T-helper 1 cell treated with Interleukin-12 subunit alpha and Interleukin-12 subunit beta and Interleukin-4 antibody, amounts not matched to agents 30 μg/mL and 1 μg/mL, for 36 hours (primary cell): ENCODE data around the gene LASP1.
A peak's percentile ranks its signal among the peaks of the same experiment; 100 is the strongest.
"Not testable (repeated sequence)": the region's sequence is repeated elsewhere in the genome, so short reads cannot be mapped to it uniquely, and the experiment has no call there.

Experiments
- H3K27ac Mint-ChIP-seq: one replicate; pipeline ENCODE4 v1.8.0; 2021; ENCODE audit warnings: mild to moderate bottlenecking, mixed read lengths
- H3K27me3 Mint-ChIP-seq: one replicate; pipeline ENCODE4 v1.8.0; 2021; ENCODE audit warnings: low read depth, mixed read lengths
- H3K36me3 Mint-ChIP-seq: one replicate; pipeline ENCODE4 v1.8.0; 2021; ENCODE audit warnings: low read depth, mixed read lengths
- H3K4me1 Mint-ChIP-seq: one replicate; pipeline ENCODE4 v1.8.0; 2021; ENCODE audit warnings: low read depth, mixed read lengths
- H3K4me3 Mint-ChIP-seq: one replicate; pipeline ENCODE4 v1.8.0; 2021; ENCODE audit warnings: mild to moderate bottlenecking, moderate library complexity, mixed read lengths
- H3K9me3 Mint-ChIP-seq: one replicate; pipeline ENCODE4 v1.8.0; 2021; ENCODE audit warnings: mixed read lengths

Gene LASP1

GRCh38 chr17:38918129-38918913, 48.5 kb downstream of the LASP1 start:
- no peak overlapping the region for H3K27ac Mint-ChIP-seq
- H3K4me3 Mint-ChIP-seq, result no peak overlapping the region
- peaks cover 29% of the 10 kb centered on the region for H3K36me3 Mint-ChIP-seq
- H3K4me1 Mint-ChIP-seq, result peaks cover 8% of the 10 kb centered on the region
- H3K9me3 Mint-ChIP-seq, result no peaks in the 10 kb centered on the region
- no peaks in the 10 kb centered on the region for H3K27me3 Mint-ChIP-seq

DNA sequence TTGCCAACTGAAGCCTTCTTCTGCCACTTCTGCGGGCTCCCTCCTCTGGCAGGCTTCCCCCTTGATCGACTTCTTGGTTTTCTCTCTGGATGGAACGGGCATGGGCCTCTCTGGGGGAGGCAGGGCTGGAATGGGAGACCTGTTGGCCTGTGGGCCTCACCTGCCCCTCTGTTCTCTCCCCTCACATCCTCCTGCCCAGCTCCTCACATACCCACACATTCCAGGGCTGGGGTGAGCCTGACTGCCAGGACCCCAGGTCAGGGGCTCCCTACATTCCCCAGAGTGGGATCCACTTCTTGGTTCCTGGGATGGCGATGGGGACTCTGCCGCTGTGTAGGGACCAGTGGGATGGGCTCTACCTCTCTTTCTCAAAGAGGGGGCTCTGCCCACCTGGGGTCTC, 49.1 kb downstream of the LASP1 start:
- Mint-ChIP-seq H3K27ac (no peak overlapping the region), H3K9me3 (no peaks in the 10 kb centered on the region), H3K36me3 (peaks cover 29% of the 10 kb centered on the region)

GRCh38 chr17:38919316-38920078, 49.6 kb downstream of the LASP1 start:
- H3K4me1 Mint-ChIP-seq, result peaks cover 8% of the 10 kb centered on the region
- H3K27ac Mint-ChIP-seq, result no peak overlapping the region
- no peak overlapping the region for H3K4me3 Mint-ChIP-seq
- H3K9me3 Mint-ChIP-seq, result no peaks in the 10 kb centered on the region
- H3K36me3 Mint-ChIP-seq, result peaks cover 24% of the 10 kb centered on the region
- H3K27me3 Mint-ChIP-seq, result no peaks in the 10 kb centered on the region

More for the DNA sequence above, 49.1 kb downstream of the LASP1 start:
- Mint-ChIP-seq H3K4me3 (no peak overlapping the region), H3K4me1 (peaks cover 8% of the 10 kb centered on the region), H3K27me3 (no peaks in the 10 kb centered on the region)

DNA sequence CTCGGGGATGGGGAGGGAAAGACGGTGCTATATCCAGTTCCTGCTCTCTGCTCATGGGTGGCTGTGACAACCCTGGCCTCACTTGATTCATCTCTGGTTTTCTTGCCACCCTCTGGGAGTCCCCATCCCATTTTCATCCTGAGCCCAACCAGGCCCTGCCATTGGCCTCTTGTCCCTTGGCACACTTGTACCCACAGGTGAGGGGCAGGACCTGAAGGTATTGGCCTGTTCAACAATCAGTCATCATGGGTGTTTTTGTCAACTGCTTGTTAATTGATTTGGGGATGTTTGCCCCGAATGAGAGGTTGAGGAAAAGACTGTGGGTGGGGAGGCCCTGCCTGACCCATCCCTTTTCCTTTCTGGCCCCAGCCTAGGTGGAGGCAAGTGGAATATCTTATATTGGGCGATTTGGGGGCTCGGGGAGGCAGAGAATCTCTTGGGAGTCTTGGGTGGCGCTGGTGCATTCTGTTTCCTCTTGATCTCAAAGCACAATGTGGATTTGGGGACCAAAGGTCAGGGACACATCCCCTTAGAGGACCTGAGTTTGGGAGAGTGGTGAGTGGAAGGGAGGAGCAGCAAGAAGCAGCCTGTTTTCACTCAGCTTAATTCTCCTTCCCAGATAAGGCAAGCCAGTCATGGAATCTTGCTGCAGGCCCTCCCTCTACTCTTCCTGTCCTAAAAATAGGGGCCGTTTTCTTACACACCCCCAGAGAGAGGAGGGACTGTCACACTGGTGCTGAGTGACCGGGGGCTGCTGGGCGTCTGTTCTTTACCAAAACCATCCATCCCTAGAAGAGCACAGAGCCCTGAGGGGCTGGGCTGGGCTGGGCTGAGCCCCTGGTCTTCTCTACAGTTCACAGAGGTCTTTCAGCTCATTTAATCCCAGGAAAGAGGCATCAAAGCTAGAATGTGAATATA, 50.8 kb downstream of the LASP1 start:
- Mint-ChIP-seq H3K27ac (no peak overlapping the region), H3K9me3 (no peaks in the 10 kb centered on the region), H3K36me3 (peaks cover 24% of the 10 kb centered on the region), H3K4me3 (no peak overlapping the region), H3K4me1 (peaks cover 15% of the 10 kb centered on the region), H3K27me3 (no peaks in the 10 kb centered on the region)

GRCh38 chr17:38921756-38922411, 52.0 kb downstream of the LASP1 start:
- Mint-ChIP-seq H3K27me3 (no peaks in the 10 kb centered on the region), H3K4me1 (peaks cover 22% of the 10 kb centered on the region), H3K4me3 (no peak overlapping the region), H3K9me3 (no peaks in the 10 kb centered on the region), H3K27ac (peak overlapping the region; percentile 15), H3K36me3 (peaks cover 20% of the 10 kb centered on the region)

DNA sequence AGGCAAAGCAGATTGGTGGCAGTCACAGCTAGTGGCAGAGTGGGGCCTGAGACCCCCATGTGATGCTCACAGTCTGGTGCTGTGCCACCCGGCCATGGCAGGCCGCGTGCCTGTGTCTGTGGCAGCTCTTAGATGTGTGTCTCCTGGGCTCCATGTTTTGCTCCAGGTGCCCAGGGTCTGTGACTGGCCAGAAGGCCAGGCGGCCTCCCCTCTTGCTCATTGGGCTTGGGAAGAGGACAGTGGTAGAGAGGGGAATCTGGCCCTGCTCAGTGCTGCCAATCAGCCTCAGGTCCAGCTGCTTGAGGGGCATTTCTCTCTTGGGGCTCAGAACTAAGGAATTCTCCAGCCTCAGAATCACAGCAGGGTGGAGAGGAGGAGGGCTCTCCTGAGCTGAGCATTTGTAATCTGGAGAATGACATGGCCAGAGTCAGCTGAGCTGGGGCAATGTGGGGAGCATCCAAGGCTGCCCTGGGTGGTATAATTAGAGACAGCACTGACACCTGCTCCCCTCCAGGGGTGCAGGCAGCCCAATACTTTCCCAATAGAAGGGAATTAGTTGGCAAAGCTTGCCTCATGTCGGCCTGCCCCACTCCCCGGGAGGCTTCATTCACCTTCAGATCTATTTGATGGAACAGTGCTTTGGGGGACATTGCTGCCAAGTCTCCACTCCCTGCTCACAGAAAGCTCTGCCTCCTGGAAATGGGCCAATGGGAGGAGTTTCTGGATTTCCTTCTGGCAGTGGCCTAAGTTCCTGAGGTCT, 52.9 kb downstream of the LASP1 start:
- H3K9me3 Mint-ChIP-seq, result no peaks in the 10 kb centered on the region
- H3K4me1 Mint-ChIP-seq, result peaks cover 22% of the 10 kb centered on the region
- no peak overlapping the region for H3K4me3 Mint-ChIP-seq
- no peaks in the 10 kb centered on the region for H3K27me3 Mint-ChIP-seq
- H3K36me3 Mint-ChIP-seq, result peaks cover 16% of the 10 kb centered on the region
- H3K27ac Mint-ChIP-seq, result no peak overlapping the region

DNA sequence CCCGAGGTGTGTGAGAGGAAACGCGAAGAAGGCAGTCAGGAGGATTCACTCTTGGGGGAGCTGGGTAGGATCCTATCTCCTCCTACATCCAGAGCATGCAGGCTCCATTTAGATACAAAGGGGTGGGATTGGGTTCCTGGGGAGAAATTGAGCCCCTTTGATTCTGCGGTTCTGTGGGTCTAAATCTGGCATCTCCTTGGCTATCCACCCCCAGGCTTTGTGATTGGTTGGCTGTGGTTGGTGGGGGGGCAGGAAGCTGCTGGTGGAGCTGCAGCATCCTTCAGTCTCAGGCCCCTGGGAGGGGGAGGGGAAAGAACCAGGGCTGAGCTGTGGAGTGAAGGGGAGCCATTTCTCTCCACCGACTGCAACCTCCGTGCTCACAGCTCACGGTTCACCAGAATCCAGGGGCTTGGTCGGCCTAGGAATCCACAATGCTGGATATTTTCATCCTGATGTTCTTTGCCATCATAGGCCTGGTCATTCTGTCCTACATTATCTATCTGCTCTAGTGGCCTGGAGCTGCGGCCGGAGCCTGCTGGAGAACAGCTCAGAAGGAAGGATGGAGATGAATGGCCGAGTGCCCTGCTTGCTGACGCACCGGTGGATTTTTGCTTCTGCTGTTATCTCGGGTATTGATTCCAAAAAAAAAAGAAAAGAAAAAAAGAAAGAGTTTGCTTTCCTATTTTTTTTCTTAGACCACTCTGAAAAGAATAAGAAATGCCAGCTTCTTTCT, 55.6 kb downstream of the LASP1 start, which contains the start of gene LASP1NB:
Gene LASP1NB (plus strand): TSS at position 352 of the 733 bp plus-strand sequence.
- peaks cover 4% of the 10 kb centered on the region for H3K36me3 Mint-ChIP-seq
- H3K4me3 Mint-ChIP-seq, result no peak within 1 kb of the TSS
- H3K4me1 Mint-ChIP-seq, result peaks cover 22% of the 10 kb centered on the region
- H3K27me3 Mint-ChIP-seq, result no peaks in the 10 kb centered on the region
- H3K27ac Mint-ChIP-seq, result peak within 1 kb of the TSS; percentile 34
- no peaks in the 10 kb centered on the region for H3K9me3 Mint-ChIP-seq

DNA sequence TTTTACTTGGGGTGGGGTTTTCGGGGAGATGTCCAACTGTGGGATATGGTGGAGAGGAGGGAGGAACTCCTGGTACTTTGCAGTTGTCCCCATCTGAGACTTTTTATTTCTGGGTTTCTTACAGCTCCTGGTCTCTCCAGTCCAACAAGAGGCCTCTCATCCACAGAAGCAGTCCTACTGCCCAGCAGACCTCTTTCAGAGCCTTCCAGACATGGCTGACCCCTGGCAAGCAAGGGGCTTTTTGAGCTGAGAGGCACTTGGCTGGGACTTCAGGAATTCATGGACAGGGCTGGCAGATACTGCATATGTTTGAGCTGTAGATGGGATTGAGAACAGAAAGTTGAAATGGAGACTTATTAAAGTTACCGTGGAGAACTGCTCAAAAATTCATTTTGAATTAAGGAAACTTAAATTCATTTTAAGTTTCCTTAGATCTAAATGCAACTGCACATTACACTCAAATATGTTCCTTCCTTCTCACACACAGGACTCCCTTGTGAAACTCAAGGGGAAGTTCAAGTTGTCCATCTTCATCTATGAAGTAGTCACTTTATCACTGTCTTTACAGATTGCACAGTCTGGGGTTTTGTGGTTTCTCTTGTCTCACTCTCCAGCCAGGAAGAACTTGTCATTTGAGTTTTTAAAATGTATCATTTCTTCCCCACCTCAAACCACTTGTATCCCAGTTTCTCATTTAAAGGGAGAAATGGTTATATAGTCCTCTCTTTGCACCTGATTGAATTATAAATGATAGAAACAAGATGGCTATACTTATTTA, 56.6 kb downstream of the LASP1 start:
- peak overlapping the region; percentile 18 for H3K4me3 Mint-ChIP-seq
- H3K36me3 Mint-ChIP-seq, result peaks cover 1% of the 10 kb centered on the region
- H3K4me1 Mint-ChIP-seq, result peaks cover 22% of the 10 kb centered on the region
- no peaks in the 10 kb centered on the region for H3K9me3 Mint-ChIP-seq
- H3K27ac Mint-ChIP-seq, result peak overlapping the region; percentile 27
- no peaks in the 10 kb centered on the region for H3K27me3 Mint-ChIP-seq

DNA sequence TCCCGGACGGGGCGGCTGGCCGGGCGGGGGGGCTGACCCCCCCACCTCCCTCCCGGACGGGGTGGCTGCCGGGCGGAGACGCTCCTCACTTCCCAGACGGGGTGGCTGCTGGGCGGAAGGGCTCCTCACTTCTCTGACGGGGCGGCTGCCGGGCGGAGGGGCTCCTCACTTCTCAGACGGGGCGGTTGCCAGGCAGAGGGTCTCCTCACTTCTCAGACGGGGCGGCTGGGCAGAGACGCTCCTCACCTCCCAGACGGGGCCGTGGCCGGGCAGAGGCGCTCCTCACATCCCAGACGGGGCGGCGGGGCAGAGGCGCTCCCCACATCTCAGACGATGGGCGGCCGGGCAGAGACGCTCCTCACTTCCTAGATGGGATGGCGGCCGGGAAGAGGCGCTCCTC, 60.9 kb downstream of the LASP1 start:
- Mint-ChIP-seq H3K27me3 (peaks cover 20% of the 10 kb centered on the region), H3K4me1 (peaks cover 13% of the 10 kb centered on the region)
- H3K27ac Mint-ChIP-seq, H3K9me3 Mint-ChIP-seq, H3K4me3 Mint-ChIP-seq, H3K36me3 Mint-ChIP-seq: not testable (repeated sequence)

GRCh38 chr17:38933962-38934361, 64.1 kb downstream of the LASP1 start:
- H3K36me3 Mint-ChIP-seq, H3K9me3 Mint-ChIP-seq, H3K27ac Mint-ChIP-seq, H3K4me1 Mint-ChIP-seq, H3K4me3 Mint-ChIP-seq: not testable (repeated sequence)
- peaks cover 32% of the 10 kb centered on the region for H3K27me3 Mint-ChIP-seq

- Mint-ChIP-seq H3K27ac (no peak overlapping the region), H3K4me1 (no peaks in the 10 kb centered on the region), H3K36me3 (no peaks in the 10 kb centered on the region), H3K27me3 (peaks cover 18% of the 10 kb centered on the region), H3K4me3 (no peak overlapping the region), H3K9me3 (no peaks in the 10 kb centered on the region)
These were observed 70.1 kb downstream of the LASP1 start for GRCh38 chr17:38939987-38940386.

GRCh38 chr17:38940404-38940803, 70.5 kb downstream of the LASP1 start:
- H3K27me3 Mint-ChIP-seq, result peaks cover 16% of the 10 kb centered on the region
- no peak overlapping the region for H3K4me3 Mint-ChIP-seq
- H3K4me1 Mint-ChIP-seq, result peaks cover 3% of the 10 kb centered on the region
- H3K36me3 Mint-ChIP-seq, result no peaks in the 10 kb centered on the region
- H3K9me3 Mint-ChIP-seq, result no peaks in the 10 kb centered on the region
- H3K27ac Mint-ChIP-seq, result no peak overlapping the region
